Aorta (tissue), 5 donors: ENCODE results near the gene ASB11. TPM values are rescaled to one million over a fixed set of nuclear protein-coding genes. Genes with fewer than 3 reads are reported as not detected.
"Not testable (repeated sequence)": the region's sequence is repeated elsewhere in the genome, so short reads cannot be mapped to it uniquely, and the experiment has no call there.

Source experiments
- ATAC-seq: fragments of 200-7000 bp; cut with Tn5 transposase; one replicate; pipeline ENCODE4 v1.9.1; 2022; ENCODE audit warnings: moderate library complexity; ENCODE audit not compliant: low FRiP score
- DNase-seq, 2 donors: peaks; one replicate each; pipeline ENCODE4 v3.0.0-alpha.2; 2020
- H3K27ac ChIP-seq, 2 donors: one replicate each; pipeline ENCODE4 v1.5.1; 2013; ENCODE audit warnings: low read length in 2 of 2, mild to moderate bottlenecking in 2 of 2, moderate library complexity in 2 of 2, control low read depth in 1 of 2, inconsistent platforms in 1 of 2, low read depth in 1 of 2
- H3K27me3 ChIP-seq, 2 donors: one replicate each; pipeline ENCODE4 v1.6.1; 2013; ENCODE audit warnings: control low read depth in 1 of 2, low read length in 1 of 2, mild to moderate bottlenecking in 1 of 2, moderate library complexity in 1 of 2; ENCODE audit not compliant: insufficient read depth in 2 of 2, control insufficient read depth in 1 of 2
- H3K36me3 ChIP-seq, 2 donors: one replicate each; pipeline ENCODE4 v1.6.1; 2013; ENCODE audit warnings: control low read depth in 1 of 2, low read length in 1 of 2, mild to moderate bottlenecking in 1 of 2; ENCODE audit not compliant: insufficient read depth in 2 of 2, control insufficient read depth in 1 of 2
- H3K4me1 ChIP-seq, 2 donors: one replicate each; pipeline ENCODE4 v1.6.1; 2013; ENCODE audit warnings: low read length in 2 of 2, control low read depth in 1 of 2, mild to moderate bottlenecking in 1 of 2, moderate library complexity in 1 of 2; ENCODE audit not compliant: insufficient read depth in 2 of 2, control insufficient read depth in 1 of 2
- H3K4me3 ChIP-seq, 2 donors: one replicate each; pipeline ENCODE4 v1.5.1; 2013; ENCODE audit warnings: low read length in 2 of 2, control low read depth in 1 of 2, mild to moderate bottlenecking in 1 of 2
- H3K9me3 ChIP-seq: one replicate; pipeline ENCODE4 v1.6.1; 2013; ENCODE audit warnings: mild to moderate bottlenecking, low read length; ENCODE audit not compliant: control insufficient read depth
- WGBS, 2 donors: extraction: QIAGEN DNeasy Blood & Tissue Kit; methylation state at CpG; one replicate each; pipeline ENCODE4 v1.1.7; 2013; 5-methylcytosine and 5-hydroxymethylcytosine counted together
- intact Hi-C, 2 donors: fragments of 100-400 bp; cut with DNase I; formaldehyde crosslinking; loops; one replicate each; pipeline versions ENCODE4 v1.14.2 to v1.15.0; 2022
- polyA plus RNA-seq, 2 donors: library from polyadenylated mRNA; stranded (reverse); fragments of 200-250 nt; gene quantifications; one replicate each; pipeline ENCODE4 v1.2.3, GENCODE V29; 2013
- total RNA-seq, 2 donors: library from RNA; stranded (reverse); fragmentation: NEBNext Ultra II Directional; extraction: Animal tissue kit (Norgen Biotek cat#: 25700); gene quantifications; one replicate each; pipeline ENCODE4 v1.2.1, GENCODE V29; 2021
- donor health status: healthy with polysubstance abuse.
- donor health status: Bipolar disorder and iron deficiency.
- donor health status: DM: no; HTN: no; CAD: no.
- donor health status: DM: no; HTN: no; CAD: no.
- donor health status: DM: yes; HTN: yes; CAD: no.

Gene ASB11
- total and polyA plus RNA-seq, 4 donors = not detected

GRCh38 chrX:15298780-15299179 is 16.7 kb downstream of the ASB11 start:
- ATAC-seq (no peak), DNase-seq (no peak)
- Histone ChIP-seq H3K27me3 (no peaks in the 10 kb centered on the region), H3K9me3 (no peaks in the 10 kb centered on the region), H3K4me1 (no peaks in the 10 kb centered on the region), H3K27ac (no peak overlapping the region), H3K4me3 (no peak overlapping the region), H3K36me3 (no peaks in the 10 kb centered on the region)
- WGBS, 2 donors = 71 to 81% methylated on average over 3 of the region's 3 CpGs
- intact Hi-C loops = no loop called here

GRCh38 chrX:15298201-15298600 is 17.2 kb downstream of the ASB11 start:
- ATAC-seq (no peak), DNase-seq (no peak)
- Histone ChIP-seq H3K36me3 (no peaks in the 10 kb centered on the region), H3K9me3 (no peaks in the 10 kb centered on the region), H3K4me1 (no peaks in the 10 kb centered on the region), H3K27me3 (no peaks in the 10 kb centered on the region), H3K27ac (no peak overlapping the region), H3K4me3 (no peak overlapping the region)
- intact Hi-C loops = no loop called here
- 41 to 53% methylated on average over 2 of the region's 2 CpGs for WGBS, 2 donors

- DNase-seq (no peak), ATAC-seq (no peak)
- Histone ChIP-seq H3K27me3 (no peaks in the 10 kb centered on the region), H3K9me3 (no peaks in the 10 kb centered on the region), H3K4me3 (no peak overlapping the region), H3K4me1 (no peaks in the 10 kb centered on the region), H3K27ac (no peak overlapping the region), H3K36me3 (no peaks in the 10 kb centered on the region)
- WGBS, 2 donors = 84 to 98% methylated on average over 2 of the region's 2 CpGs
- intact Hi-C loops = no loop called here
These were observed 22.0 kb downstream of the ASB11 start for GRCh38 chrX:15293451-15293850.

GRCh38 chrX:15292861-15293260 is 22.6 kb downstream of the ASB11 start:
- DNase-seq (no peak), ATAC-seq (no peak)
- Histone ChIP-seq H3K36me3 (no peaks in the 10 kb centered on the region), H3K27ac (no peak overlapping the region), H3K27me3 (no peaks in the 10 kb centered on the region), H3K9me3 (no peaks in the 10 kb centered on the region), H3K4me1 (no peaks in the 10 kb centered on the region), H3K4me3 (no peak overlapping the region)
- 68 to 93% methylated on average over 3 of the region's 3 CpGs for WGBS, 2 donors
- intact Hi-C loops = no loop called here

GRCh38 chrX:15277604-15278003 is 37.8 kb downstream of the ASB11 start:
- Histone ChIP-seq H3K4me3 (no peak overlapping the region), H3K4me1 (no peaks in the 10 kb centered on the region), H3K27me3 (peaks cover 0 to 1% of the 10 kb centered on the region in 2 donors), H3K36me3 (no peaks in the 10 kb centered on the region), H3K9me3 (no peaks in the 10 kb centered on the region), H3K27ac (no peak overlapping the region)
- intact Hi-C loops = no loop called here
- DNase-seq = no peak
- ATAC-seq = no peak
- WGBS, 2 donors = 4 to 8% methylated on average over 1 of the region's 1 CpG

- DNase-seq (no peak), ATAC-seq (no peak)
- H3K9me3 ChIP-seq = no peaks in the 10 kb centered on the region
- no peaks in the 10 kb centered on the region for H3K36me3 ChIP-seq
- no peaks in the 10 kb centered on the region for H3K4me1 ChIP-seq
- no peak overlapping the region for H3K4me3 ChIP-seq
- no peak overlapping the region for H3K27ac ChIP-seq
- peaks cover 0 to 1% of the 10 kb centered on the region in 2 donors for H3K27me3 ChIP-seq
- 87 to 89% methylated on average over 2 of the region's 2 CpGs for WGBS, 2 donors
- intact Hi-C loops = no loop called here
These were observed 40.5 kb downstream of the ASB11 start for GRCh38 chrX:15274946-15275345.

- H3K27me3 ChIP-seq, H3K36me3 ChIP-seq, ATAC-seq, H3K4me1 ChIP-seq, intact Hi-C loops, DNase-seq, H3K9me3 ChIP-seq, H3K27ac ChIP-seq, H3K4me3 ChIP-seq: not testable (repeated sequence)
- 84 to 96% methylated on average over 10 of the region's 10 CpGs for WGBS, 2 donors
These were observed 42.2 kb downstream of the ASB11 start for GRCh38 chrX:15273275-15273674.

GRCh38 chrX:15271757-15272156 is 43.7 kb downstream of the ASB11 start:
- WGBS, 2 donors = 78 to 80% methylated on average over 1 of the region's 1 CpG
- H3K27ac ChIP-seq = no peak overlapping the region
- no peaks in the 10 kb centered on the region for H3K4me1 ChIP-seq
- peaks cover 0 to 1% of the 10 kb centered on the region in 2 donors for H3K27me3 ChIP-seq
- H3K36me3 ChIP-seq = no peaks in the 10 kb centered on the region
- no peaks in the 10 kb centered on the region for H3K9me3 ChIP-seq
- DNase-seq = no peak
- intact Hi-C loops = no loop called here
- ATAC-seq = no peak
- H3K4me3 ChIP-seq = no peak overlapping the region

GRCh38 chrX:15269618-15270521 is 45.6 kb downstream of the ASB11 start, which contains the start of gene ASB9:
Gene ASB9 (minus strand): TSS chrX:15270083. CDS start chrX:15269874, 209 bp downstream.
- intact Hi-C loops = no loop called here
- no peak within 1 kb of the TSS for H3K4me3 ChIP-seq
- no peaks in the 10 kb centered on the region for H3K36me3 ChIP-seq
- 9 to 39% methylated on average over 15 of the region's 15 CpGs for WGBS, 2 donors
- H3K4me1 ChIP-seq = no peaks in the 10 kb centered on the region
- ATAC-seq = peak; percentile 50
- H3K27ac ChIP-seq = no peak within 1 kb of the TSS
- no peaks in the 10 kb centered on the region for H3K9me3 ChIP-seq
- H3K27me3 ChIP-seq = peaks cover 0 to under 1% of the 10 kb centered on the region in 2 donors
- peak in 1 of 2 donors; percentile 52 for DNase-seq
